SU-DHL-6 (cell line): Measurements from ENCODE around the gene NUTF2.

ENCODE experiments used
- EZH2phosphoT487 ChIP-seq: fragments of 200-600 bp; sonication (generic), shearing (Covaris generic); conservative IDR thresholded peaks from 2 replicates; pipeline ENCODE4 v1.6.1; 2018; ENCODE audit warnings: mild to moderate bottlenecking, antibody characterized with exemption, low read length, moderate library complexity, mixed read lengths
- TF ChIP-seq, protein P1 (sequence below): fragments of 200-600 bp; sonication (generic); IDR thresholded peaks from one replicate; pipeline ENCODE4 v1.5.1; 2017; ENCODE audit warnings: antibody characterized with exemption, mild to moderate bottlenecking, low read length, moderate library complexity; ENCODE audit not compliant: insufficient read depth, poor library complexity, severe bottlenecking

- TF ChIP-seq, protein P1, sequence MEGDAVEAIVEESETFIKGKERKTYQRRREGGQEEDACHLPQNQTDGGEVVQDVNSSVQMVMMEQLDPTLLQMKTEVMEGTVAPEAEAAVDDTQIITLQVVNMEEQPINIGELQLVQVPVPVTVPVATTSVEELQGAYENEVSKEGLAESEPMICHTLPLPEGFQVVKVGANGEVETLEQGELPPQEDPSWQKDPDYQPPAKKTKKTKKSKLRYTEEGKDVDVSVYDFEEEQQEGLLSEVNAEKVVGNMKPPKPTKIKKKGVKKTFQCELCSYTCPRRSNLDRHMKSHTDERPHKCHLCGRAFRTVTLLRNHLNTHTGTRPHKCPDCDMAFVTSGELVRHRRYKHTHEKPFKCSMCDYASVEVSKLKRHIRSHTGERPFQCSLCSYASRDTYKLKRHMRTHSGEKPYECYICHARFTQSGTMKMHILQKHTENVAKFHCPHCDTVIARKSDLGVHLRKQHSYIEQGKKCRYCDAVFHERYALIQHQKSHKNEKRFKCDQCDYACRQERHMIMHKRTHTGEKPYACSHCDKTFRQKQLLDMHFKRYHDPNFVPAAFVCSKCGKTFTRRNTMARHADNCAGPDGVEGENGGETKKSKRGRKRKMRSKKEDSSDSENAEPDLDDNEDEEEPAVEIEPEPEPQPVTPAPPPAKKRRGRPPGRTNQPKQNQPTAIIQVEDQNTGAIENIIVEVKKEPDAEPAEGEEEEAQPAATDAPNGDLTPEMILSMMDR, result no peak
- no peak for TF ChIP-seq EZH2phosphoT487
Measured at GRCh38 chr16:67883146-67883871, 36.6 kb downstream of the NUTF2 start.
